ENCODE measurements around the gene HDAC7. TPM values are rescaled to one million over a fixed set of nuclear protein-coding genes. Genes with fewer than 3 reads are reported as not detected.

The HDAC7 gene
- total RNA-seq, 1 donor from 2014 or later, result 126 TPM

DNA sequence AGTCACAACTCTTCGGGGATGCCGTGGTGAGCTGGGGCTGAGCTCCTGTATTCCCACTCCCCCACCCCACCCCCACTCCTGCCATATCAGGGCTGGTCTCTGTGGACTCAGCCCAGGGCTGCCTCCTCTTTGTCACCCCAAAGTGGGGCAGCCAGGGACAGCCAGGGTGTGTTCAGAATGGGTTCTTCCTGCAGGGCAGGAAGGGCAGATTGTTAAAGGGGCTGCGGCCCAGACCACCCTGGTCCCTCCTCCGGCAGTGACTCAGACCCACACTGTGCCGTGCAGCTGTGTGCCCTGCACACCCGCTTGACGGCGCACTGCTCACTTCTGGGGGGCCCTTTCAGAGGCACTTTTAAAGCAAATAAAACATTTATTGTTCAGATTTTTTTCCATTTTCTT, 37.3 kb downstream of the HDAC7 start:
- Mint-ChIP-seq H3K36me3 (ENCODE audit: low read depth) (peaks cover 50% of the 10 kb centered on the region), H3K27ac (peak overlapping the region; percentile 27), H3K9me3 (no peaks in the 10 kb centered on the region), H3K27me3 (no peaks in the 10 kb centered on the region), H3K4me1 (peaks cover 7% of the 10 kb centered on the region), H3K4me3 (no peak overlapping the region)
- ChIA-PET POLR2A (interaction anchor here (0.9 to 1.4 kb wide), 5 partner anchors 12 to 51 kb away, joined by 3 to 7 read pairs (median 4); no protein-coding TSS in a partner anchor), CTCF (interaction anchor here (0.8 to 11.4 kb wide), 6 partner anchors 15 to 56 kb away, joined by 3 to 127 read pairs (median 5); no protein-coding TSS in a partner anchor)
- ATAC-seq (ENCODE audit: low read depth) (no peak), DNase-seq (no peak)
- intact Hi-C loops (cut with micrococcal nuclease), result no loop called here
- TF ChIP-seq, protein P1, sequence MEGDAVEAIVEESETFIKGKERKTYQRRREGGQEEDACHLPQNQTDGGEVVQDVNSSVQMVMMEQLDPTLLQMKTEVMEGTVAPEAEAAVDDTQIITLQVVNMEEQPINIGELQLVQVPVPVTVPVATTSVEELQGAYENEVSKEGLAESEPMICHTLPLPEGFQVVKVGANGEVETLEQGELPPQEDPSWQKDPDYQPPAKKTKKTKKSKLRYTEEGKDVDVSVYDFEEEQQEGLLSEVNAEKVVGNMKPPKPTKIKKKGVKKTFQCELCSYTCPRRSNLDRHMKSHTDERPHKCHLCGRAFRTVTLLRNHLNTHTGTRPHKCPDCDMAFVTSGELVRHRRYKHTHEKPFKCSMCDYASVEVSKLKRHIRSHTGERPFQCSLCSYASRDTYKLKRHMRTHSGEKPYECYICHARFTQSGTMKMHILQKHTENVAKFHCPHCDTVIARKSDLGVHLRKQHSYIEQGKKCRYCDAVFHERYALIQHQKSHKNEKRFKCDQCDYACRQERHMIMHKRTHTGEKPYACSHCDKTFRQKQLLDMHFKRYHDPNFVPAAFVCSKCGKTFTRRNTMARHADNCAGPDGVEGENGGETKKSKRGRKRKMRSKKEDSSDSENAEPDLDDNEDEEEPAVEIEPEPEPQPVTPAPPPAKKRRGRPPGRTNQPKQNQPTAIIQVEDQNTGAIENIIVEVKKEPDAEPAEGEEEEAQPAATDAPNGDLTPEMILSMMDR (IDR thresholded peaks at IDR 0.05), result no peak

DNA sequence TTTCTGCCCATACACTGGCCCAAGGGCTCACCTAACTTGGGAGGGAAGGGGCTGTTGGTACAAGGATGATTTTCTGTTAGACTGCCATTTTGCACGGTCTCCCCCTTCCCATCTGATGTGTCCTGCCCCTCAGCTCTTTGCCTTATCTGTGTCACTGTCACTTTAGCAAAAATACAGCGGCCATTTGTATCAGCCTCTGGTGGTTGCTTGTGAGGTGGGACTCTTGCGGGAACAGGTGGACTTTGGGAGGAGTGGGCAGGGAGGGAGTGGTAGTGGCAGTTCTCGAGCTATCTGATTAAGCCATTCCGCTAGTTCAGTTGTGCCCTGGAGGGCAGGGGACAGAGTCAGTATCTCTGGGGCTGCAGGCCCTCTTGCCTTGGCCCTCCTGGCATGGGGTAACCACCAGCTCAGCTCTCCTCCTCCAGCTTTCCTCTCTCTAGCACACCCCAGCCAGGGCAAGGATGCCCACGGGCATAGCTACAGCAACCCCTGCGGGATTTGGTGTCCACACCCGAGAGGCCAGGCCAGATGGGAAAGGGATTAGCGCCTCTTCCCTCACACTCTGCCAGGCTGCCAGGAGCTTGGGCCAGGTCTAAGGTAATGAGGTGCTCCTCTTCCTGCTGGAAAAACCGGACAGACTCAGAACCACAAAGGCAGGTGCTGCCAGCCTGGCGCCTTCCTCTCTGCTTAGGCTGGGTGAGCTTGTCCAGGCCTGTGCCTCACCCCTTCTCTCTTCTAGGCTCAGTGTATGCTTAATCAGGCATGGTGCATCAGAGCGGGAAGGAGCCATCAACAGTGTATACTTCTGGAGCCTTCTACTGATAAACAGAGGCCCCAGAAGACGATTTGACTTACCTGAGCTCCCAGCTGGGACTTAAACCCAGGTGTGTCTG, 38.0 kb downstream of the HDAC7 start:
- H3K4me1 Mint-ChIP-seq, result peaks cover 7% of the 10 kb centered on the region
- no peaks in the 10 kb centered on the region for H3K27me3 Mint-ChIP-seq
- ChIA-PET POLR2A (interaction anchor here (0.9 to 1.4 kb wide), 5 partner anchors 13 to 51 kb away, joined by 3 to 7 read pairs (median 4); no protein-coding TSS in a partner anchor), CTCF (interaction anchor here (0.8 to 11.4 kb wide), 7 partner anchors 8 to 57 kb away, joined by 3 to 127 read pairs (median 4); no protein-coding TSS in a partner anchor)
- H3K27ac Mint-ChIP-seq, result peak overlapping the region; percentile 30
- no peak overlapping the region for H3K4me3 Mint-ChIP-seq
- ATAC-seq (ENCODE audit: low read depth) (no peak), DNase-seq (no peak)
- no peaks in the 10 kb centered on the region for H3K9me3 Mint-ChIP-seq
- intact Hi-C loops (cut with micrococcal nuclease), result no loop called here
- peaks cover 44% of the 10 kb centered on the region for H3K36me3 Mint-ChIP-seq (ENCODE audit: low read depth)
- TF ChIP-seq, protein P1 (IDR thresholded peaks at IDR 0.05), result no peak

DNA sequence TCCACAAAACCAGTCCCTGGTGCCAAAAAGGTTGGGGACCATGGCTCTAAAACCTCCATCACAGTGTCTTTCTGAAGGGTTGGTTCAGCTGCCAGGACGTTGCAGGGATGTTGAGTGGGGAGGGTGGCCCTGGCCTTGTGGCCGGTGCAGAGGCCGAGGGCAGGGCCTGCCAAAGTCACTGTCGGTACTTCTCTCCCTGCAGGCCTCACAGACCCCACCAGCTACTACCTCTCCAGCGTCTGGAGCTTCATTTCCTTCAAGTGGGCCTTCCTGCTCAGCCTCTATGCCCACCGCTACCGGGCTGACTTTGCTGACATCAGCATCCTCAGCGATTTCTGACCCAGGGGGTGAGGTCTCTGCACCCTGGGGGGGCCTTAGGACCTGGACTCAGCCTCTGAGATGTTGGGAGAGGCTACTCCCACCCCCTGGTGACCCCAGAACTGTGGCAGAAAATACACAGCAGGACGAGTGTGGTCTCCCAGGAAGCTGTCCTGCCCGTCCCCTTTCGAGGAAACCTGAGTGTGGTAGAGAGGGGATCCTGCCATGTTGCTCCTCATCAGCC, 39.7 kb downstream of the HDAC7 start:
- Mint-ChIP-seq H3K9me3 (no peaks in the 10 kb centered on the region), H3K27me3 (no peaks in the 10 kb centered on the region), H3K4me1 (peaks cover 10% of the 10 kb centered on the region), H3K4me3 (no peak overlapping the region), H3K27ac (no peak overlapping the region), H3K36me3 (ENCODE audit: low read depth) (peaks cover 27% of the 10 kb centered on the region)
- TF ChIP-seq, protein P1 (IDR thresholded peaks at IDR 0.05), result no peak
- POLR2A ChIA-PET, result interaction anchor here (1.1 to 2.0 kb wide), 4 partner anchors 28 to 59 kb away, joined by 3 to 8 read pairs (median 5); partner anchors contain the start of gene HDAC7
- intact Hi-C loops (cut with micrococcal nuclease), result loop anchor here (1.0 to 2.0 kb wide), 6 partner anchors 38 to 747 kb away; partner anchors contain the start of gene HDAC7
- no peak for ATAC-seq (ENCODE audit: low read depth)
- CTCF ChIA-PET, result interaction anchor here (0.6 to 11.4 kb wide), 11 partner anchors 10 to 89 kb away, joined by 3 to 127 read pairs (median 5); partner anchors contain the start of gene ENDOU
- no peak for DNase-seq

DNA sequence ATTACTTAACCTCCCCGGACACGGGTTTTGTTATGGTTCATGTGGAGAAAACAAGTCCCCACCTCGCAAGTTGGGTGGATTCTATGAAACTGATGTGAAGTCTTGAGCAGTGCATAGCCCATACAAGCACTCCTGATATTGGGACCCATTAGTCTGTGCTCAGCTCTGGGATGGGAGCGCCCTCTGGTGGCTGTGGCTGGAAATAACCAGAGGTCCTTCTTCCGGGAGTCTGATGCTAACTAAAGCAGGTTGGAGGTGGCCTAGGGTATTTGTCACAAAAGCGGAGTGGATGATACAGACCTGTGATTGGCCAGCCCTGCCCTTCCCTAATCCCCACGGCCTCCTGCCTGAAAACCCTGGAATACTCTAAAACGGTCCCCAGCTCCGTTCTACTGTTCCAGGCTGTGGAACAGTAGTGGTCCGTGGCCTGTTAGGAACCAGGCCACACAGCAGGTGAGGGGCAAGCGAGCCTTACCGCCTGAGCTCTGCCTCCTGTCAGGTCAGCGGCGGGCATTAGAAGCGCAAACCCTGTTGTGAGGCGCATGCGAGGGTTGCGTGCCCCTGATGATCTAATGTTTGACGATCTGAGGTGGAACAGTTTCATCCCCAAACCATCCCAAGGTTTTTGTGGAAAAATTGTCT, 40.3 kb downstream of the HDAC7 start:
- H3K27ac Mint-ChIP-seq, result peak overlapping the region; percentile 41
- intact Hi-C loops (cut with micrococcal nuclease), result loop anchor here (1.0 to 2.0 kb wide), 6 partner anchors 37 to 747 kb away; partner anchors contain the start of gene HDAC7
- DNase-seq (peak; percentile 90), ATAC-seq (ENCODE audit: low read depth) (peak; percentile 93)
- TF ChIP-seq, protein P1 (IDR thresholded peaks at IDR 0.05), result no peak
- peaks cover 21% of the 10 kb centered on the region for H3K36me3 Mint-ChIP-seq (ENCODE audit: low read depth)
- ChIA-PET CTCF (interaction anchor here (0.6 to 11.4 kb wide), 14 partner anchors 9 to 89 kb away, joined by 3 to 127 read pairs (median 4); partner anchors contain the start of gene ENDOU), POLR2A (interaction anchor here (0.8 to 2.0 kb wide), 5 partner anchors 29 to 59 kb away, joined by 3 to 8 read pairs (median 3); partner anchors contain the start of gene HDAC7)
- H3K4me3 Mint-ChIP-seq, result no peak overlapping the region
- H3K9me3 Mint-ChIP-seq, result no peaks in the 10 kb centered on the region
- peaks cover 15% of the 10 kb centered on the region for H3K4me1 Mint-ChIP-seq
- no peaks in the 10 kb centered on the region for H3K27me3 Mint-ChIP-seq

All from activated B cell treated with CpG ODN at 0.5 μM for 24 hours (primary cell).